SK-N-SH (cell line): ENCODE results near the gene SLC38A2. TPM values are rescaled to one million over a fixed set of nuclear protein-coding genes. Genes with fewer than 3 reads are reported as not detected.

Experiments
- CTCF ChIA-PET: fragments of 300-600, 350-600 bp; formaldehyde crosslinking; extraction: SDS; loops from one replicate; lab custom pipeline; 2021; lab: Yijun Ruan, JAX
- POLR2A ChIA-PET: fragments of 350-600 bp; sonication (Branson Sonifier 250); formaldehyde crosslinking; extraction: SDS; loops from one replicate; lab custom pipeline; 2020; ENCODE audit warnings: antibody characterized with exemption, inconsistent platforms; lab: Yijun Ruan, JAX
- DNase-seq: peaks from one replicate; pipeline ENCODE4 v3.0.0; 2012
- H2AFZ ChIP-seq: fragments of 200-600 bp; sonication (generic); 2 replicates; pipeline ENCODE4 v1.8.1; 2016; ENCODE audit warnings: antibody characterized with exemption, mild to moderate bottlenecking, low read depth
- H3F3A ChIP-seq: fragments of 200-600 bp; sonication (generic); replicated peaks from 2 replicates; pipeline ENCODE3; 2016; ENCODE audit warnings: antibody characterized with exemption, mild to moderate bottlenecking; ENCODE audit not compliant: insufficient read depth
- H3K27ac ChIP-seq, 2 experiments: fragments of 200-500 bp in 1 of 2; fragments of 200-600 bp in 1 of 2; sonication (Bioruptor generic) in 1 of 2; sonication (generic), shearing (Covaris generic) in 1 of 2; 2 replicates each; pipeline versions ENCODE4 v1.5.1 to v1.6.1; 2014 to 2016; ENCODE audit warnings: low read depth in 2 of 2, inconsistent platforms in 1 of 2, low read length in 1 of 2, mild to moderate bottlenecking in 1 of 2, mixed read lengths in 1 of 2
- H3K27me3 ChIP-seq: fragments of 200-600 bp; sonication (generic), shearing (Covaris generic); 2 replicates; pipeline ENCODE4 v1.6.1; 2016; ENCODE audit warnings: mixed run types; ENCODE audit not compliant: insufficient read depth
- H3K36me3 ChIP-seq, 2 experiments: fragments of 200-500 bp in 1 of 2; fragments of 200-600 bp in 1 of 2; sonication (Bioruptor generic) in 1 of 2; sonication (generic) in 1 of 2; replicated peaks in 1 of 2; 2 replicates each; pipeline versions ENCODE3 to v1.5.1; 2014 to 2016; ENCODE audit warnings: low read length in 1 of 2, mild to moderate bottlenecking in 1 of 2; ENCODE audit not compliant: insufficient read depth in 2 of 2, control insufficient read depth in 1 of 2
- H3K4me1 ChIP-seq, 2 experiments: fragments of 200-500 bp in 1 of 2; fragments of 200-600 bp in 1 of 2; sonication (Bioruptor generic) in 1 of 2; sonication (generic), shearing (Covaris generic) in 1 of 2; 2 replicates each; pipeline versions ENCODE4 v1.5.1 to v1.6.1; 2014 to 2016; ENCODE audit warnings: low read depth in 1 of 2, low read length in 1 of 2, mixed run types in 1 of 2; ENCODE audit not compliant: insufficient read depth in 2 of 2, control insufficient read depth in 1 of 2
- H3K4me2 ChIP-seq: fragments of 200-600 bp; sonication (generic), shearing (Covaris generic); 2 replicates; pipeline ENCODE4 v1.6.1; 2017; ENCODE audit warnings: mixed run types
- H3K4me3 ChIP-seq, 2 experiments: fragments of 200-500 bp in 1 of 2; fragments of 200-600 bp in 1 of 2; sonication (Bioruptor generic) in 1 of 2; sonication (generic), shearing (Covaris generic) in 1 of 2; 2 replicates each; pipeline versions ENCODE4 v1.5.1 to v1.8.1; 2014 to 2016; ENCODE audit warnings: low read depth in 2 of 2, inconsistent platforms in 1 of 2, low read length in 1 of 2, mild to moderate bottlenecking in 1 of 2, mixed read lengths in 1 of 2, moderate library complexity in 1 of 2
- H3K79me2 ChIP-seq: fragments of 200-600 bp; sonication (generic); 2 replicates; pipeline ENCODE4 v1.8.1; 2017; ENCODE audit warnings: mild to moderate bottlenecking; ENCODE audit not compliant: insufficient read depth
- H3K9ac ChIP-seq: fragments of 200-600 bp; sonication (generic); 2 replicates; pipeline ENCODE4 v1.6.1; 2017; ENCODE audit warnings: mixed run types
- H3K9me2 ChIP-seq: fragments of 200-600 bp; sonication (generic); 2 replicates; pipeline ENCODE4 v1.6.1; 2017; ENCODE audit warnings: mixed run types
- H3K9me3 ChIP-seq: fragments of 200-600 bp; sonication (generic); 2 replicates; pipeline ENCODE4 v1.6.1; 2017; ENCODE audit warnings: mixed run types, mild to moderate bottlenecking, moderate library complexity
- H4K20me1 ChIP-seq: fragments of 200-600 bp; sonication (generic); 2 replicates; pipeline ENCODE4 v1.6.1; 2017; ENCODE audit warnings: mild to moderate bottlenecking, mixed run types; ENCODE audit not compliant: insufficient read depth
- ELF1 ChIP-seq: IDR thresholded peaks from 2 replicates; pipeline ENCODE4 v1.4.0; 2012
- EZH2phosphoT487 ChIP-seq: fragments of 200-600 bp; sonication (generic); IDR thresholded peaks from 2 replicates; pipeline ENCODE4 v1.6.1; 2017; ENCODE audit warnings: low read depth, mixed run types, mild to moderate bottlenecking, antibody characterized with exemption, moderate library complexity, borderline replicate concordance
- GABPA ChIP-seq: IDR thresholded peaks from 2 replicates; pipeline ENCODE4 v1.4.0; 2012; ENCODE audit warnings: low read depth, mild to moderate bottlenecking
- MAX ChIP-seq: IDR thresholded peaks from 2 replicates; pipeline ENCODE4 v1.4.0; 2012; ENCODE audit warnings: low read depth
- MEF2A ChIP-seq: IDR thresholded peaks from 2 replicates; pipeline ENCODE4 v1.4.0; 2012; ENCODE audit warnings: low read depth, borderline replicate concordance
- NFIC ChIP-seq: IDR thresholded peaks from 2 replicates; pipeline ENCODE4 v1.4.0; 2012; ENCODE audit warnings: borderline replicate concordance
- NRF1 ChIP-seq: IDR thresholded peaks from 2 replicates; pipeline ENCODE4 v1.6.1; 2012; ENCODE audit warnings: low read depth, mild to moderate bottlenecking, low read length
- POLR2AphosphoS5 ChIP-seq: IDR thresholded peaks from 2 replicates; pipeline ENCODE4 v1.6.1; 2012; ENCODE audit warnings: low read depth, low read length
- RAD21 ChIP-seq: IDR thresholded peaks from 2 replicates; pipeline ENCODE4 v1.6.1; 2012; ENCODE audit warnings: mild to moderate bottlenecking, low read length
- RCOR1 ChIP-seq: fragments of 150-350 bp; IDR thresholded peaks from 2 replicates; pipeline ENCODE4 v1.6.1; 2017; ENCODE audit warnings: antibody characterized with exemption, low read length
- REST ChIP-seq: IDR thresholded peaks from 2 replicates; pipeline ENCODE4 v1.6.1; 2012; ENCODE audit warnings: mild to moderate bottlenecking, low read depth, low read length, moderate library complexity
- RFX5 ChIP-seq: IDR thresholded peaks from 2 replicates; pipeline ENCODE4 v1.6.1; 2012; ENCODE audit warnings: mild to moderate bottlenecking, improper control_type of control experiment, low read length
- TEAD4 ChIP-seq: IDR thresholded peaks from 2 replicates; pipeline ENCODE4 v1.4.0; 2012; ENCODE audit warnings: mild to moderate bottlenecking, borderline replicate concordance; ENCODE audit not compliant: insufficient read depth
- USF1 ChIP-seq: IDR thresholded peaks from 2 replicates; pipeline ENCODE4 v1.4.0; 2012; ENCODE audit warnings: low read depth, borderline replicate concordance
- WGBS: methylation state at CpG from one replicate; pipeline ENCODE4 v1.1.6; 2017; ENCODE audit warnings: low lambda C conversion rate; 5-methylcytosine and 5-hydroxymethylcytosine counted together
- polyA plus RNA-seq, 3 experiments: library from polyadenylated mRNA; depleted of rRNA; stranded (reverse); fragments of >200 nt; gene quantifications; 2 replicates each; pipeline ENCODE4 v1.2.3, GENCODE V29; 2012

SLC38A2 gene
- polyA plus RNA-seq, 1 of the 3 experiments (the other 2 are of a cell fraction): 135 TPM

- no peak for TF ChIP-seq TEAD4
- TF ChIP-seq NFIC: no peak
- no peak for TF ChIP-seq EZH2phosphoT487
- TF ChIP-seq GABPA: no peak
- TF ChIP-seq RCOR1: no peak
- TF ChIP-seq MEF2A: no peak
- no peak for TF ChIP-seq NRF1
- TF ChIP-seq RAD21: no peak
These were observed 8.3 kb downstream of the SLC38A2 start (continued) for GRCh38 chr12:46364300-46364696.

GRCh38 chr12:46363582-46364299, 8.8 kb downstream of the SLC38A2 start:
- H3K9ac ChIP-seq: 0 out of 2 replicates have a peak overlapping the region, but pooled peaks have one; percentile 21
- 93% methylated on average over 9 of the region's 9 CpGs for WGBS
- ChIA-PET CTCF (interaction anchor here (1.0 to 1.3 kb wide), 2 partner anchors 10 to 298 kb away, joined by 3 to 5 read pairs; no protein-coding TSS in a partner anchor), POLR2A (no interaction called here)
- H3K9me3 ChIP-seq: no peaks in the 10 kb centered on the region
- peaks cover 7 to 50% of the 10 kb centered on the region in 2 experiments for H3K4me1 ChIP-seq
- H3K9me2 ChIP-seq: no peaks in the 10 kb centered on the region
- peak overlapping the region; percentile 30; the same call in 1 of the 2 replicates for H3K4me2 ChIP-seq
- peaks cover 100% of the 10 kb centered on the region for H3F3A ChIP-seq
- peaks cover 62% of the 10 kb centered on the region for H3K79me2 ChIP-seq
- no peak overlapping the region for H3K4me3 ChIP-seq
- no peak overlapping the region for H2AFZ ChIP-seq
- no peak for TF ChIP-seq EZH2phosphoT487
- TF ChIP-seq POLR2AphosphoS5: peak; percentile 34; the same call in 1 of the 2 replicates
- no peak for TF ChIP-seq RFX5
- H3K27ac ChIP-seq: peak overlapping the region in 1 of 2 experiments; percentile 94; a peak in 2 of 4 replicates
- peaks cover 100% of the 10 kb centered on the region for H4K20me1 ChIP-seq
- DNase-seq: no peak
- H3K27me3 ChIP-seq: no peaks in the 10 kb centered on the region
- H3K36me3 ChIP-seq: peaks cover 99 to 100% of the 10 kb centered on the region in 2 experiments

- H3K27me3 ChIP-seq: no peaks in the 10 kb centered on the region
- H3K9ac ChIP-seq: 0 out of 2 replicates have a peak overlapping the region, but pooled peaks have one; percentile 21
- DNase-seq: no peak
- ChIA-PET CTCF (interaction anchor here (1.0 to 1.5 kb wide), 3 partner anchors 9 to 298 kb away, joined by 3 to 5 read pairs (median 5); no protein-coding TSS in a partner anchor), POLR2A (no interaction called here)
- H3K4me1 ChIP-seq: peaks cover 6 to 46% of the 10 kb centered on the region in 2 experiments
- no peak overlapping the region; a peak in 1 of 4 replicates for H3K4me3 ChIP-seq
- H3K9me3 ChIP-seq: no peaks in the 10 kb centered on the region
- peak overlapping the region; percentile 30; the same call in 1 of the 2 replicates for H3K4me2 ChIP-seq
- H2AFZ ChIP-seq: no peak overlapping the region
- peaks cover 100% of the 10 kb centered on the region for H4K20me1 ChIP-seq
- H3F3A ChIP-seq: peaks cover 100% of the 10 kb centered on the region
- H3K9me2 ChIP-seq: no peaks in the 10 kb centered on the region
- H3K27ac ChIP-seq: peak overlapping the region; percentile 16 to 94; a peak in 3 of 4 replicates
- peaks cover 93 to 98% of the 10 kb centered on the region in 2 experiments for H3K36me3 ChIP-seq
- WGBS: 35% methylated on average over 2 of the region's 2 CpGs
- no peak for TF ChIP-seq MEF2A
- TF ChIP-seq MAX: no peak
- no peak for TF ChIP-seq REST
- TF ChIP-seq USF1: no peak
- no peak for TF ChIP-seq ELF1
- TF ChIP-seq POLR2AphosphoS5: peak; percentile 34; the same call in 1 of the 2 replicates
- TF ChIP-seq RFX5: no peak
- peaks cover 55% of the 10 kb centered on the region for H3K79me2 ChIP-seq
These were observed 9.5 kb downstream of the SLC38A2 start for GRCh38 chr12:46362895-46363581.
